ENCODE data around the gene SCN5A. TPM values are rescaled to one million over a fixed set of nuclear protein-coding genes. Genes with fewer than 3 reads are reported as not detected.

SCN5A gene
- total and polyA plus RNA-seq, 2 of the 13 experiments (the other 11 are each of a cell fraction or from before 2014, with no cell fraction given) = 0.22 TPM; not detected in 1

DNA sequence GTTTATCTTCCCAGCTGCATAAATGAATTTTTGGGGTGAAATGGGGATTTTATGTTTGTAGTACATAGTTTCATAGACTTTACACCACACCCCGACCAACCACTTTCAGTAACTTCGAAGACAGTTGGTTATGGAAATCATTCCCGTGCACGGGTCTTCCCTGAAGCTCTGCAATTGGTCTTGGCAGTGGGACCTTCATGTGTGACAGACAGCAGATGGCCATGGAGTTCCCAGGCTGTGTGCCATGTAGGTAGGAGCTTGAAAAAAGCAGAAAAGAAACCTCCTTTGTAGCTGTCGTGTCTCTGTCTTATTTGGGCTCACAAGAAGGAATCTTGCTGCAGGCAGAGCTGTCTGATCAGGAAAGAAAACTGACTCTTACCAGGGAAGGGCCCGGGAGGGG is 127.5 kb downstream of the SCN5A start:
- Histone ChIP-seq H3K27me3 (ENCODE audit: control insufficient read depth in 1 of 2, insufficient read depth in 2 of 2, low read length in 2 of 2) (no peaks in the 10 kb centered on the region), H3K9me3 (ENCODE audit: low read length) (no peaks in the 10 kb centered on the region), H2AFZ (ENCODE audit: low read length) (no peak overlapping the region), H4K20me1 (ENCODE audit: insufficient read depth, low read length) (no peaks in the 10 kb centered on the region), H3K4me1 (ENCODE audit: insufficient read depth, low read length) (no peaks in the 10 kb centered on the region), H3K4me2 (ENCODE audit: low read depth, low read length) (no peak overlapping the region), H3K9ac (ENCODE audit: insufficient read depth, low read depth, low read length) (no peak overlapping the region), H3K79me2 (ENCODE audit: insufficient read depth, low read length) (no peaks in the 10 kb centered on the region), H3K36me3 (replicated peaks in 1 of 2; ENCODE audit: control insufficient read depth in 1 of 2, insufficient read depth in 2 of 2, low read length in 2 of 2) (peaks cover 3 to 16% of the 10 kb centered on the region in 2 experiments; a peak in 3 of 5 replicates), H3K27ac (ENCODE audit: extremely low read length, insufficient read depth, low read length) (no peak overlapping the region), H3K4me3 (replicated peaks in 1 of 3; ENCODE audit: insufficient read depth in 1 of 3, low read depth in 2 of 3, low read length in 3 of 3) (no peak overlapping the region)
- no peak for FAIRE-seq
- no TSS peak for BruUV-seq (replicated peaks)
- intact Hi-C loops (cut with micrococcal nuclease; ENCODE audit: unreplicated experiment) (no loop called here), in situ Hi-C loops (cut with HindIII; ENCODE audit: extremely low pct_ligation_motif_present, low pct_unique_long_range_greater_than_20kb) (no loop called here)
- WGBS (ENCODE audit: low lambda C conversion rate) = 96% methylated on average over 6 of the region's 6 CpGs
- ATAC-seq = no peak
- CTCF ChIA-PET (ENCODE audit: low intra/inter-chr PET ratio, low total read pairs) = interaction anchor here (1.0 to 2.7 kb wide), 6 partner anchors 26 to 509 kb away, joined by 3 to 15 read pairs (median 10); partner anchors contain the start of gene EXOG
- POLR2A ChIA-PET = no interaction called here
- no peak for DNase-seq (ENCODE audit: low spot score)
- TF ChIP-seq FOSL1 (CRISPR knock-in tag; IDR thresholded peaks at IDR 0.05; ENCODE audit: borderline replicate concordance) = no peak
- no peak for TF ChIP-seq RELA (CRISPR knock-in tag; IDR thresholded peaks at IDR 0.05)
- TF ChIP-seq ZNF354B (CRISPR knock-in tag; IDR thresholded peaks at IDR 0.05) = no peak
- TF ChIP-seq, protein P1, sequence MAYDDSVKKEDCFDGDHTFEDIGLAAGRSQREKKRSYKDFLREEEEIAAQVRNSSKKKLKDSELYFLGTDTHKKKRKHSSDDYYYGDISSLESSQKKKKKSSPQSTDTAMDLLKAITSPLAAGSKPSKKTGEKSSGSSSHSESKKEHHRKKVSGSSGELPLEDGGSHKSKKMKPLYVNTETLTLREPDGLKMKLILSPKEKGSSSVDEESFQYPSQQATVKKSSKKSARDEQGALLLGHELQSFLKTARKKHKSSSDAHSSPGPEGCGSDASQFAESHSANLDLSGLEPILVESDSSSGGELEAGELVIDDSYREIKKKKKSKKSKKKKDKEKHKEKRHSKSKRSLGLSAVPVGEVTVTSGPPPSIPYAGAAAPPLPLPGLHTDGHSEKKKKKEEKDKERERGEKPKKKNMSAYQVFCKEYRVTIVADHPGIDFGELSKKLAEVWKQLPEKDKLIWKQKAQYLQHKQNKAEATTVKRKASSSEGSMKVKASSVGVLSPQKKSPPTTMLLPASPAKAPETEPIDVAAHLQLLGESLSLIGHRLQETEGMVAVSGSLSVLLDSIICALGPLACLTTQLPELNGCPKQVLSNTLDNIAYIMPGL (CRISPR knock-in tag; IDR thresholded peaks at IDR 0.05; ENCODE audit: borderline replicate concordance in 1 of 2, low read depth in 1 of 2) = no peak
- no peak for TF ChIP-seq ZNF616 (CRISPR knock-in tag; IDR thresholded peaks at IDR 0.05; ENCODE audit: low read depth)
- no peak for TF ChIP-seq SRF (IDR thresholded peaks at IDR 0.05; ENCODE audit: low read depth, low read length)
- TF ChIP-seq TCF7L2 (IDR thresholded peaks at IDR 0.05; ENCODE audit: low read depth, low read length) = no peak
- TF ChIP-seq CCDC6 (CRISPR knock-in tag; IDR thresholded peaks at IDR 0.05) = no peak
- no peak for TF ChIP-seq NCOA2 (CRISPR knock-in tag; IDR thresholded peaks at IDR 0.05)
- no peak for TF ChIP-seq MBNL3 (CRISPR knock-in tag; conservative IDR thresholded peaks at IDR 0.05)
- TF ChIP-seq, protein P2, sequence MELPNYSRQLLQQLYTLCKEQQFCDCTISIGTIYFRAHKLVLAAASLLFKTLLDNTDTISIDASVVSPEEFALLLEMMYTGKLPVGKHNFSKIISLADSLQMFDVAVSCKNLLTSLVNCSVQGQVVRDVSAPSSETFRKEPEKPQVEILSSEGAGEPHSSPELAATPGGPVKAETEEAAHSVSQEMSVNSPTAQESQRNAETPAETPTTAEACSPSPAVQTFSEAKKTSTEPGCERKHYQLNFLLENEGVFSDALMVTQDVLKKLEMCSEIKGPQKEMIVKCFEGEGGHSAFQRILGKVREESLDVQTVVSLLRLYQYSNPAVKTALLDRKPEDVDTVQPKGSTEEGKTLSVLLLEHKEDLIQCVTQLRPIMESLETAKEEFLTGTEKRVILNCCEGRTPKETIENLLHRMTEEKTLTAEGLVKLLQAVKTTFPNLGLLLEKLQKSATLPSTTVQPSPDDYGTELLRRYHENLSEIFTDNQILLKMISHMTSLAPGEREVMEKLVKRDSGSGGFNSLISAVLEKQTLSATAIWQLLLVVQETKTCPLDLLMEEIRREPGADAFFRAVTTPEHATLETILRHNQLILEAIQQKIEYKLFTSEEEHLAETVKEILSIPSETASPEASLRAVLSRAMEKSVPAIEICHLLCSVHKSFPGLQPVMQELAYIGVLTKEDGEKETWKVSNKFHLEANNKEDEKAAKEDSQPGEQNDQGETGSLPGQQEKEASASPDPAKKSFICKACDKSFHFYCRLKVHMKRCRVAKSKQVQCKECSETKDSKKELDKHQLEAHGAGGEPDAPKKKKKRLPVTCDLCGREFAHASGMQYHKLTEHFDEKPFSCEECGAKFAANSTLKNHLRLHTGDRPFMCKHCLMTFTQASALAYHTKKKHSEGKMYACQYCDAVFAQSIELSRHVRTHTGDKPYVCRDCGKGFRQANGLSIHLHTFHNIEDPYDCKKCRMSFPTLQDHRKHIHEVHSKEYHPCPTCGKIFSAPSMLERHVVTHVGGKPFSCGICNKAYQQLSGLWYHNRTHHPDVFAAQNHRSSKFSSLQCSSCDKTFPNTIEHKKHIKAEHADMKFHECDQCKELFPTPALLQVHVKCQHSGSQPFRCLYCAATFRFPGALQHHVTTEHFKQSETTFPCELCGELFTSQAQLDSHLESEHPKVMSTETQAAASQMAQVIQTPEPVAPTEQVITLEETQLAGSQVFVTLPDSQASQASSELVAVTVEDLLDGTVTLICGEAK (IDR thresholded peaks at IDR 0.05) = no peak
- TF ChIP-seq, protein P2 (CRISPR knock-in tag; IDR thresholded peaks at IDR 0.05) = no peak
- TF ChIP-seq TGIF2 (CRISPR knock-in tag; IDR thresholded peaks at IDR 0.05) = no peak
